Neural cell (in vitro differentiated cells): ENCODE results near the gene LDLR. TPM values are rescaled to one million over a fixed set of nuclear protein-coding genes. Genes with fewer than 3 reads are reported as not detected.

Experiments
- H2AFZ ChIP-seq: fragments of 200-600, 300-800 bp; sonication (generic), shearing (Covaris generic); 2 replicates; pipeline ENCODE4 v1.6.0; 2014; ENCODE audit warnings: low read depth, mild to moderate bottlenecking, antibody characterized with exemption, low read length, moderate library complexity
- H3F3A ChIP-seq: fragments of 200-600 bp; shearing (Covaris generic); 2 replicates; pipeline ENCODE4 v1.6.1; 2016; ENCODE audit warnings: mild to moderate bottlenecking, moderate library complexity, mixed read lengths, antibody characterized with exemption, low read length; ENCODE audit not compliant: insufficient read depth, poor library complexity, severe bottlenecking
- H3K27ac ChIP-seq: fragments of 200-600, 300-800 bp; sonication (generic), shearing (Covaris generic); 2 replicates; pipeline ENCODE4 v1.5.1; 2014; ENCODE audit warnings: mild to moderate bottlenecking, low read length, moderate library complexity
- H3K27me3 ChIP-seq: fragments of 300-800, 200-600 bp; sonication (generic), shearing (Covaris generic); 2 replicates; pipeline ENCODE4 v1.6.0; 2014; ENCODE audit warnings: mild to moderate bottlenecking, low read depth, low read length, moderate library complexity; ENCODE audit not compliant: insufficient read depth
- H3K36me3 ChIP-seq: fragments of 300-800, 200-600 bp; sonication (generic), shearing (Covaris generic); 2 replicates; pipeline ENCODE4 v1.5.1; 2014; ENCODE audit warnings: mild to moderate bottlenecking, antibody characterized with exemption, low read length, moderate library complexity; ENCODE audit not compliant: insufficient read depth
- H3K4me2 ChIP-seq: fragments of 300-800, 200-600 bp; sonication (generic), shearing (Covaris generic); 2 replicates; pipeline ENCODE4 v1.6.0; 2014; ENCODE audit warnings: mild to moderate bottlenecking, low read length
- H3K4me3 ChIP-seq: fragments of 300-800, 200-600 bp; sonication (generic), shearing (Covaris generic); 2 replicates; pipeline ENCODE4 v1.5.1; 2014; ENCODE audit warnings: mild to moderate bottlenecking, low read length, moderate library complexity
- H3K79me2 ChIP-seq: fragments of 200-600 bp; shearing (Covaris generic); replicated peaks from 2 replicates; pipeline ENCODE4 v1.6.0; 2014; ENCODE audit warnings: mild to moderate bottlenecking, low read length, moderate library complexity; ENCODE audit not compliant: insufficient read depth
- H3K9ac ChIP-seq: fragments of 300-800, 200-600 bp; sonication (generic), shearing (Covaris generic); 2 replicates; pipeline ENCODE4 v1.6.1; 2016; ENCODE audit warnings: mild to moderate bottlenecking, low read length, mixed read lengths
- H3K9me2 ChIP-seq: fragments of 200-600 bp; shearing (Covaris generic); 2 replicates; pipeline ENCODE4 v1.6.1; 2016; ENCODE audit warnings: mild to moderate bottlenecking, low read length, mixed read lengths; ENCODE audit not compliant: insufficient read depth
- H3K9me3 ChIP-seq: fragments of 200-600, 300-800 bp; sonication (generic), shearing (Covaris generic); 2 replicates; pipeline ENCODE4 v1.6.1; 2016; ENCODE audit warnings: mild to moderate bottlenecking, mixed run types, low read length, moderate library complexity, mixed read lengths
- H4K20me1 ChIP-seq: fragments of 200-600 bp; shearing (Covaris generic); 2 replicates; pipeline ENCODE4 v1.6.1; 2016; ENCODE audit warnings: mild to moderate bottlenecking, mixed run types; ENCODE audit not compliant: insufficient read depth
- CTCF ChIP-seq: fragments of 450-650 bp; IDR thresholded peaks from 2 replicates; pipeline ENCODE4 v1.5.1; 2014; ENCODE audit warnings: antibody characterized with exemption, mild to moderate bottlenecking, moderate library complexity; ENCODE audit not compliant: poor library complexity, severe bottlenecking
- EP300 ChIP-seq: fragments of 450-650 bp; conservative IDR thresholded peaks from 2 replicates; pipeline ENCODE4 v1.6.1; 2014; ENCODE audit warnings: antibody characterized with exemption, mild to moderate bottlenecking, moderate library complexity; ENCODE audit not compliant: poor library complexity, severe bottlenecking
- EZH2 ChIP-seq: fragments of 200-600, 300-800 bp; shearing (Covaris generic), sonication (generic); IDR thresholded peaks from 2 replicates; pipeline ENCODE4 v1.6.1; 2014; ENCODE audit warnings: antibody characterized with exemption, low read length, borderline replicate concordance, mild to moderate bottlenecking; ENCODE audit not compliant: insufficient read depth, poor library complexity, severe bottlenecking
- MXI1 ChIP-seq: fragments of 450-650 bp; conservative IDR thresholded peaks from 2 replicates; pipeline ENCODE4 v1.6.1; 2014; ENCODE audit warnings: antibody characterized with exemption, mild to moderate bottlenecking; ENCODE audit not compliant: poor library complexity, severe bottlenecking
- POLR2AphosphoS5 ChIP-seq: IDR thresholded peaks from 2 replicates; pipeline ENCODE4 v1.6.1; 2012
- RAD21 ChIP-seq: fragments of 450-650 bp; conservative IDR thresholded peaks from 2 replicates; pipeline ENCODE4 v1.6.1; 2014; ENCODE audit warnings: antibody characterized with exemption, mild to moderate bottlenecking, moderate library complexity
- SMC3 ChIP-seq: fragments of 450-650 bp; conservative IDR thresholded peaks from 2 replicates; pipeline ENCODE4 v1.6.1; 2014; ENCODE audit warnings: antibody characterized with exemption, mild to moderate bottlenecking, moderate library complexity; ENCODE audit not compliant: poor library complexity
- TAF1 ChIP-seq: IDR thresholded peaks from 2 replicates; pipeline ENCODE4 v1.6.1; 2012; ENCODE audit warnings: low read depth
- polyA plus RNA-seq: library from polyadenylated mRNA; depleted of rRNA; stranded (reverse); fragments of >200 nt; gene quantifications from 2 replicates; pipeline ENCODE4 v1.2.3, GENCODE V29; 2014

LDLR gene
- polyA plus RNA-seq, 1 donor from 2014 or later = 23.2 TPM

- Histone ChIP-seq H3K4me3 (no peak overlapping the region), H4K20me1 (peaks cover 4% of the 10 kb centered on the region), H2AFZ (no peak overlapping the region), H3K27me3 (no peaks in the 10 kb centered on the region), H3K36me3 (peaks cover 4% of the 10 kb centered on the region), H3K9me2 (no peaks in the 10 kb centered on the region), H3K27ac (no peak overlapping the region), H3K9me3 (no peaks in the 10 kb centered on the region), H3K4me2 (no peak overlapping the region), H3K79me2 (peaks cover 3% of the 10 kb centered on the region), H3K9ac (no peak overlapping the region), H3F3A (no peaks in the 10 kb centered on the region)
- TF ChIP-seq SMC3 (no peak), POLR2AphosphoS5 (no peak), EP300 (no peak), TAF1 (no peak), CTCF (no peak), MXI1 (no peak), RAD21 (no peak)
These were observed 47.2 kb upstream of the LDLR start for GRCh38 chr19:11041966-11042627.

- TF ChIP-seq MXI1 = no peak
- TF ChIP-seq EZH2 = no peak
- no peak for TF ChIP-seq POLR2AphosphoS5
- TF ChIP-seq CTCF = no peak
- TF ChIP-seq EP300 = no peak
- no peaks in the 10 kb centered on the region for H3K79me2 ChIP-seq
- no peak overlapping the region for H3K27ac ChIP-seq
- no peaks in the 10 kb centered on the region for H3K9me3 ChIP-seq
- peaks cover 4% of the 10 kb centered on the region for H4K20me1 ChIP-seq
- no peaks in the 10 kb centered on the region for H3K27me3 ChIP-seq
- H3F3A ChIP-seq = no peaks in the 10 kb centered on the region
- peaks cover 4% of the 10 kb centered on the region for H3K36me3 ChIP-seq
- no peaks in the 10 kb centered on the region for H3K9me2 ChIP-seq
- no peak overlapping the region for H3K9ac ChIP-seq
- no peak overlapping the region for H2AFZ ChIP-seq
- H3K4me3 ChIP-seq = no peak overlapping the region
- no peak overlapping the region for H3K4me2 ChIP-seq
These were observed 44.8 kb upstream of the LDLR start for GRCh38 chr19:11044431-11044830.

- no peak overlapping the region for H3K9ac ChIP-seq
- H3K27me3 ChIP-seq = no peaks in the 10 kb centered on the region
- H3K9me2 ChIP-seq = no peaks in the 10 kb centered on the region
- no peaks in the 10 kb centered on the region for H3F3A ChIP-seq
- H3K27ac ChIP-seq = no peak overlapping the region
- H3K9me3 ChIP-seq = no peaks in the 10 kb centered on the region
- no peak for TF ChIP-seq MXI1
- TF ChIP-seq TAF1 = no peak
- TF ChIP-seq POLR2AphosphoS5 = no peak
- no peak overlapping the region for H3K4me3 ChIP-seq
- H2AFZ ChIP-seq = no peak overlapping the region
- no peaks in the 10 kb centered on the region for H3K79me2 ChIP-seq
- no peak overlapping the region for H3K4me2 ChIP-seq
- H3K36me3 ChIP-seq = peaks cover 4% of the 10 kb centered on the region
- peaks cover 4% of the 10 kb centered on the region for H4K20me1 ChIP-seq
These were observed 43.7 kb upstream of the LDLR start for GRCh38 chr19:11045536-11045935.
